GM12874 (cell line): ENCODE results near the gene LYRM7.

Experiments
- TF ChIP-seq, protein P1 (sequence below): IDR thresholded peaks from 2 replicates; pipeline ENCODE4 v1.5.1; 2011; ENCODE audit warnings: low read depth, mild to moderate bottlenecking, control low read depth, low read length, moderate library complexity; ENCODE audit not compliant: insufficient read depth

Gene LYRM7

GRCh38 chr5:131224387-131225201 lies 53.9 kb downstream of the LYRM7 start:
- TF ChIP-seq, protein P1, sequence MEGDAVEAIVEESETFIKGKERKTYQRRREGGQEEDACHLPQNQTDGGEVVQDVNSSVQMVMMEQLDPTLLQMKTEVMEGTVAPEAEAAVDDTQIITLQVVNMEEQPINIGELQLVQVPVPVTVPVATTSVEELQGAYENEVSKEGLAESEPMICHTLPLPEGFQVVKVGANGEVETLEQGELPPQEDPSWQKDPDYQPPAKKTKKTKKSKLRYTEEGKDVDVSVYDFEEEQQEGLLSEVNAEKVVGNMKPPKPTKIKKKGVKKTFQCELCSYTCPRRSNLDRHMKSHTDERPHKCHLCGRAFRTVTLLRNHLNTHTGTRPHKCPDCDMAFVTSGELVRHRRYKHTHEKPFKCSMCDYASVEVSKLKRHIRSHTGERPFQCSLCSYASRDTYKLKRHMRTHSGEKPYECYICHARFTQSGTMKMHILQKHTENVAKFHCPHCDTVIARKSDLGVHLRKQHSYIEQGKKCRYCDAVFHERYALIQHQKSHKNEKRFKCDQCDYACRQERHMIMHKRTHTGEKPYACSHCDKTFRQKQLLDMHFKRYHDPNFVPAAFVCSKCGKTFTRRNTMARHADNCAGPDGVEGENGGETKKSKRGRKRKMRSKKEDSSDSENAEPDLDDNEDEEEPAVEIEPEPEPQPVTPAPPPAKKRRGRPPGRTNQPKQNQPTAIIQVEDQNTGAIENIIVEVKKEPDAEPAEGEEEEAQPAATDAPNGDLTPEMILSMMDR: no peak

DNA sequence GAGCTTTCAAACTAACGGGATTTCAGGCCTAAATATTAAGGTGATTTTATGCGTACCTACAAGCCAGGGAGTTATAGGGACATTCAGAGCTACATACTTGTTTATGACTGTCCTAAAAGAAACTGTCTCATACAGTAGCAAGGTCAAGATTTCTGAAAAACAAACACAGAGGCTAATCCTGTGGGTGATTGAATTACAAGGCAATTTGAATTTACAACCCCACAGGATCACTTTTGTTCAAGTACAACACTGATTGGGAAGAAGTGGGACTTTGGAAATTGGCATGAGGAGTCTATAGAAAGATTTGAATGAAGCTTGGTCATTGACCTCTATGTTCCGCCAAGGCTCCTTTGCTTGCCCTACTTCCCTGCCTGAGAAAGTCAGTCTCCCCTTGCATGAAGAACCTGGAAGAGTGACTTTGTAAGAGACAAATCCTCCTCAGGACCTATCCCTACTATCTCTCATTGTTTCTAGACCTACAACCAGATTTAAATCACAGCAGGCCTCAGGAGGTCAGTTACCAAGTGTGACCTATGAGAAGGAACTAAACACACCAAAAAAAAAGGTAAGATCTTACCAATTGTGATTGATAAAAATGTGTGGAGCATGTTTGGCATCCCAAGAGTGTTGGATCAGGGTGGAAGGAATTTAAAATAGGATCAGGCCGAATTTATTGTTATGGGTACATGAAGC lies 54.7 kb downstream of the LYRM7 start:
- TF ChIP-seq, protein P1: no peak

GRCh38 chr5:131226899-131227298 lies 56.2 kb downstream of the LYRM7 start:
- TF ChIP-seq, protein P1: no peak

- TF ChIP-seq, protein P1: no peak
These were observed 57.9 kb downstream of the LYRM7 start for GRCh38 chr5:131228646-131229045.

DNA sequence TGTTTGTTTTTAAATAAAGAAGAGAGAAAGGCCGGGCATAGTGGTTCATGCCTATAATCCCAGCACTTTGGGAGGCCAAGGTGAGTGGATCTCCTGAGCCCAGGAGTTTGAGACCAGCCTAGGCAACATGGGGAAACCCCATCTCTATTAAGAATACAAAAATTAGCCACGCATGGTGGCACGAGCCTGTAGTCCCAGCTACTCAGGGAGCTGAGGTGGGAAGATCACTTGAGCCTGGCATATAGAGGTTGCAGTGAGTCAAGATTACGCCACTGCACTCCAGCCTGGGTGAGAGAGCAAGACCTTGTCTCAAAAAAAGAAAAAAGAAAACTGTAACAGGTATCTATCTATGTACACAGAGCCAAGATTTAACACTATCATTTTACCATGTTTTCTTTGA lies 58.9 kb downstream of the LYRM7 start:
- TF ChIP-seq, protein P1: no peak

GRCh38 chr5:131230406-131230805 lies 59.7 kb downstream of the LYRM7 start:
- TF ChIP-seq, protein P1: no peak

DNA sequence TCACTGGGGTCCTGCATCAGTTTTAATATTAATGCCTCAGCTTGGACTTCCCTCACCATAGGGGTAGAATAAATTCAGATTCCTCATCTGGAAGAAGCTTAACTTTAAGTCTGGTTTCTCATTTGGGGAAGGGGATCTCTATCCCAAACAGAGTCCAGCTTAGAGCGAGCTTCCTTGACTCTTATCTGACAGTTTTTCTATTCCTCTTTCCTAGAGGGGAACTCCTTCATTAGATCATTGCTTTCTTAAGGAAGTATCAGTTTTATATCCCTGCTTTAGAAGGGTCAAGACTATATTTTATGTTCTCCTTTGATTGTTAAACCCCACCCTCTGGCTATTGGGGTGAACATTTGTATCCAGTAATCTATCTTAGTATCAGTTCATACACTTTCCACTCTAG lies 68.9 kb downstream of the LYRM7 start:
- TF ChIP-seq, protein P1: no peak
